Right ventricle myocardium superior (tissue), 1 donor: ENCODE results near the gene YARS2. TPM values are rescaled to one million over a fixed set of nuclear protein-coding genes. Genes with fewer than 3 reads are reported as not detected.
"Not testable (repeated sequence)": the region's sequence is repeated elsewhere in the genome, so short reads cannot be mapped to it uniquely, and the experiment has no call there.

ENCODE experiments used
- ATAC-seq: fragments of 200-7000 bp; cut with Tn5 transposase; one replicate; pipeline ENCODE4 v1.9.1; 2020; ENCODE audit warnings: mild to moderate bottlenecking; ENCODE audit not compliant: poor library complexity
- DNase-seq: peaks from one replicate; pipeline ENCODE4 v3.0.0-alpha.2; 2020
- intact Hi-C: fragments of 100-400 bp; cut with DNase I; formaldehyde crosslinking; loops from one replicate; pipeline ENCODE4 v1.11.2; 2022
- total RNA-seq: library from RNA; stranded (reverse); fragmentation: NEBNext Ultra II Directional; extraction: Animal tissue kit (Norgen Biotek cat#: 25700); gene quantifications from one replicate; pipeline ENCODE4 v1.2.1, GENCODE V29; 2021
- donor health status: DM: no; HTN: yes; CAD: no; lungs with severe emphysema.

YARS2 gene
- total RNA-seq, 1 donor from 2014 or later = 7.8 TPM

- ATAC-seq, DNase-seq, intact Hi-C loops: not testable (repeated sequence)
These were observed 56.3 kb downstream of the YARS2 start for GRCh38 chr12:32699437-32699836.

- ATAC-seq (no peak), DNase-seq (no peak)
- intact Hi-C loops = no loop called here
These were observed 57.4 kb downstream of the YARS2 start for GRCh38 chr12:32698285-32698684.

DNA sequence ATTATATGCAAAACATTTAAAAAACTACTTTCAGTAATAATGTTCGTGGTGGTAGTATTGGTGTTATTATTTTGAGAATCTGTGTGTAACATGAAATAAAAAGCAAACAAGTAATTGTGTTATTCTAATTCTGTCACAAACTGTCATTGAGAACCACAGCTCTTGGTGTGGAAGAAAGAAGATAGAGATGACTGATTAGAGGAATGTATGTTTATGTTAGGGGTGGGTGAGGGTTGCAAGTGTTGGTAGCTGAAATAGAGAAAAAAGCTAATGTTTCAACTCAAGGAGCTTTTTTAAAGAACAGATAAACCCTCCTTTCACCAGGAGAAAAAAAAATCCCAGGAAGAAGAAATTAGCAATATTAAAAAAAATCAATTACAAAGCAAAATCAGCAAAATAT is 58.3 kb downstream of the YARS2 start:
- ATAC-seq (no peak), DNase-seq (no peak)
- intact Hi-C loops = no loop called here

Other genes starting within 250 kb of the YARS2 start
- 52.9 TPM for gene DNM1L, start 76.6 kb downstream of the YARS2 start, total RNA-seq
- 400 TPM for gene PKP2, start 140.9 kb upstream of the YARS2 start, total RNA-seq